Endothelial cell (in vitro differentiated cells): Measurements from ENCODE around the gene UBQLN4. TPM values are rescaled to one million over a fixed set of nuclear protein-coding genes. Genes with fewer than 3 reads are reported as not detected.

Experiments used
- DNase-seq: peaks from one replicate; pipeline ENCODE4 v3.0.0; 2021; ENCODE audit warnings: low spot score
- H3K27ac Mint-ChIP-seq: one replicate; pipeline ENCODE4 v1.8.0; 2021; ENCODE audit warnings: mixed read lengths, inconsistent platforms; ENCODE audit not compliant: unreplicated experiment
- H3K27me3 Mint-ChIP-seq: one replicate; pipeline ENCODE4 v1.8.0; 2021; ENCODE audit warnings: mild to moderate bottlenecking, moderate library complexity, mixed read lengths, inconsistent platforms; ENCODE audit not compliant: unreplicated experiment
- H3K36me3 Mint-ChIP-seq: one replicate; pipeline ENCODE4 v1.8.0; 2021; ENCODE audit warnings: mild to moderate bottlenecking, low read depth, mixed read lengths, inconsistent platforms; ENCODE audit not compliant: unreplicated experiment
- H3K4me1 Mint-ChIP-seq: one replicate; pipeline ENCODE4 v1.8.0; 2021; ENCODE audit warnings: mild to moderate bottlenecking, mixed read lengths, inconsistent platforms; ENCODE audit not compliant: unreplicated experiment
- H3K4me3 Mint-ChIP-seq: one replicate; pipeline ENCODE4 v1.8.0; 2021; ENCODE audit warnings: mild to moderate bottlenecking, mixed read lengths, inconsistent platforms; ENCODE audit not compliant: unreplicated experiment
- H3K9me3 Mint-ChIP-seq: one replicate; pipeline ENCODE4 v1.8.0; 2021; ENCODE audit warnings: mixed read lengths, inconsistent platforms; ENCODE audit not compliant: unreplicated experiment
- CTCF ChIP-seq: fragments of 200-600 bp; sonication (generic); IDR thresholded peaks from one replicate; pipeline ENCODE4 v1.5.0; 2021; ENCODE audit warnings: antibody characterized with exemption; ENCODE audit not compliant: unreplicated experiment
- total RNA-seq: library from RNA; stranded (reverse); fragmentation: NEBNext Ultra II Directional; extraction: Animal tissue kit (Norgen Biotek cat#: 25700); gene quantifications from one replicate; pipeline ENCODE4 v1.2.1, GENCODE V29; 2021; ENCODE audit not compliant: unreplicated experiment

Gene UBQLN4
- total RNA-seq, 1 donor from 2014 or later: 47.6 TPM

GRCh38 chr1:156089704-156090103 is 36.1 kb upstream of the UBQLN4 start:
- no peak overlapping the region for H3K4me3 Mint-ChIP-seq
- no peaks in the 10 kb centered on the region for H3K9me3 Mint-ChIP-seq
- TF ChIP-seq CTCF: no peak
- peaks cover 3% of the 10 kb centered on the region for H3K27me3 Mint-ChIP-seq
- peak overlapping the region; percentile 42 for H3K27ac Mint-ChIP-seq
- DNase-seq: no peak
- H3K36me3 Mint-ChIP-seq: peaks cover 12% of the 10 kb centered on the region
- peaks cover 32% of the 10 kb centered on the region for H3K4me1 Mint-ChIP-seq

GRCh38 chr1:156086256-156086662 is 32.7 kb upstream of the UBQLN4 start:
- Mint-ChIP-seq H3K27me3 (peaks cover 9% of the 10 kb centered on the region), H3K4me1 (peaks cover 47% of the 10 kb centered on the region), H3K27ac (no peak overlapping the region), H3K9me3 (no peaks in the 10 kb centered on the region), H3K4me3 (no peak overlapping the region), H3K36me3 (no peaks in the 10 kb centered on the region)
- no peak for DNase-seq
- no peak for TF ChIP-seq CTCF

GRCh38 chr1:156083800-156084790 is 30.5 kb upstream of the UBQLN4 start:
- no peaks in the 10 kb centered on the region for H3K9me3 Mint-ChIP-seq
- no peak for TF ChIP-seq CTCF
- H3K27me3 Mint-ChIP-seq: peaks cover 14% of the 10 kb centered on the region
- peak overlapping the region; percentile 93 for H3K27ac Mint-ChIP-seq
- peaks cover 4% of the 10 kb centered on the region for H3K36me3 Mint-ChIP-seq
- H3K4me3 Mint-ChIP-seq: peak overlapping the region; percentile 99
- no peak for DNase-seq
- peaks cover 50% of the 10 kb centered on the region for H3K4me1 Mint-ChIP-seq

GRCh38 chr1:156082309-156083091 is 28.9 kb upstream of the UBQLN4 start, which contains the start of gene MEX3A:
Gene MEX3A (minus strand): TSS chr1:156082465. CDS start chr1:156081998, 467 bp downstream.
- Mint-ChIP-seq H3K27me3 (peaks cover 19% of the 10 kb centered on the region), H3K36me3 (peaks cover 17% of the 10 kb centered on the region), H3K4me1 (peaks cover 65% of the 10 kb centered on the region)

More at GRCh38 chr1:156082309-156083091, 28.9 kb upstream of the UBQLN4 start, which contains the start of gene MEX3A:
- Mint-ChIP-seq H3K4me3 (peak within 1 kb of the TSS; percentile 99), H3K27ac (peak within 1 kb of the TSS; percentile 93), H3K9me3 (no peaks in the 10 kb centered on the region)
- DNase-seq: peak; percentile 93
- TF ChIP-seq CTCF: no peak
